Measurements from ENCODE around the gene HSPG2.

Gene HSPG2

GRCh38 chr1:21878009-21878773 lies 58.9 kb downstream of the HSPG2 start:
- DNase-seq = no peak

- DNase-seq = no peak
These were observed 60.8 kb downstream of the HSPG2 start for GRCh38 chr1:21876267-21876666.

- peak; percentile 48 to 73 for DNase-seq
These were observed 61.5 kb downstream of the HSPG2 start for GRCh38 chr1:21875621-21876063.

- DNase-seq = peak; percentile 18 to 38
These were observed 62.1 kb downstream of the HSPG2 start for GRCh38 chr1:21874778-21875547.

- DNase-seq = peak in 1 of 2 experiments; percentile 17
These were observed 62.8 kb downstream of the HSPG2 start for GRCh38 chr1:21874328-21874727.

- DNase-seq = no peak
These were observed 63.3 kb downstream of the HSPG2 start for GRCh38 chr1:21873761-21874160.

GRCh38 chr1:21873174-21873573 lies 63.9 kb downstream of the HSPG2 start:
- no peak for DNase-seq

- no peak for DNase-seq
These were observed 64.5 kb downstream of the HSPG2 start for GRCh38 chr1:21872445-21873079.

- DNase-seq = no peak
These were observed 65.2 kb downstream of the HSPG2 start for GRCh38 chr1:21871943-21872342.

GRCh38 chr1:21870611-21871010 lies 66.5 kb downstream of the HSPG2 start:
- no peak for DNase-seq

GRCh38 chr1:21869620-21870121 lies 67.4 kb downstream of the HSPG2 start:
- DNase-seq = peak; percentile 17 to 54

- DNase-seq = no peak
These were observed 68.1 kb downstream of the HSPG2 start for GRCh38 chr1:21868941-21869454.

GRCh38 chr1:21868482-21868881 lies 68.6 kb downstream of the HSPG2 start:
- DNase-seq = no peak

- no peak for DNase-seq
These were observed 69.6 kb downstream of the HSPG2 start for GRCh38 chr1:21867451-21867996.

- DNase-seq = peak in 1 of 2 experiments; percentile 51
These were observed 70.4 kb downstream of the HSPG2 start for GRCh38 chr1:21866707-21867043.

- DNase-seq = peak in 1 of 2 experiments; percentile 36
These were observed 71.0 kb downstream of the HSPG2 start for GRCh38 chr1:21865943-21866706.

GRCh38 chr1:21865609-21865942 lies 71.5 kb downstream of the HSPG2 start:
- no peak for DNase-seq

- no peak for DNase-seq
These were observed 72.4 kb downstream of the HSPG2 start for GRCh38 chr1:21864730-21865129.

GRCh38 chr1:21863981-21864380 lies 73.1 kb downstream of the HSPG2 start:
- DNase-seq = no peak

GRCh38 chr1:21861602-21862429 lies 75.3 kb downstream of the HSPG2 start:
- no peak for DNase-seq

GRCh38 chr1:21860971-21861370 lies 76.1 kb downstream of the HSPG2 start:
- no peak for DNase-seq
